GM12865 (cell line): ENCODE data around the gene HSPE1.

Experiments
- DNase-seq: peaks from one replicate; pipeline ENCODE4 v3.0.0; 2010; ENCODE audit warnings: low read depth
- H3K4me3 ChIP-seq: 2 replicates; pipeline ENCODE4 v1.5.1; 2011; ENCODE audit warnings: mild to moderate bottlenecking, low read depth, low read length, control low read depth
- TF ChIP-seq, protein P1 (sequence below): IDR thresholded peaks from 2 replicates; pipeline ENCODE4 v1.5.1; 2011; ENCODE audit warnings: low read length, control low read depth, low read depth, inconsistent platforms; ENCODE audit not compliant: insufficient read depth; ENCODE audit errors: missing control alignments

HSPE1 gene

DNA sequence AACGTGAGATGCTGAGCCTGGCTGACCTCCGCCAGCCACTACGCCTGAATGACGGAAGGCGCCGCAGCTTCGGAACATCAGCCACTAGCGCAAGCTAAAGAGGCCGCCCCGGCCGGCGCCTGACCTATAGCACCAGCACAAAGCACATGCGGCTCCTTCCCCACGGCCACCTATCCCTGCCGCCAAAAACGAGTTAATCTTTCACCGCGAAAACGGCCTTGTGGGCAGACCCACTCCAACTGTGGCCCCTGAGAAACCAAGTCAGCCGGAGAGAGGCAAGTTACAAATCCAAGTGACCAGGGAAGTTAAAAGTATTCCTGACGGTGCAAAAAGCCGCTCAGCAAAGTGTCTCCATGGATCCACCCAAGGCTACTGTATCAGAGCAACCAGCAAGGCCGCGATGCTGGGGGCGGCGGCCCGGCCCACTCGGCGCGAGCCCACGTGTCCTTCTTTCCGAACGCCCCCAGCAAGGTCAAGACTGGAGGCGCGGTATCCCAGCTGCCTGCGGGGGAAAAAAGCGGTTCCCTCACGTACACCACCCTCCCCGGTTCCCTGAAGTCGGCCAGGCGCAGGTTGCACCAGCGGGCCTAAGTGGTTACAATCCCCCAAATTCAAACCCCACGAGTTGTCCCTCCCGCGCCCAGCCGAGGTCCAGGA is 1.1 kb upstream of the HSPE1 start:
- H3K4me3 ChIP-seq: peak overlapping the region; percentile 73
- DNase-seq: peak; percentile 79
- TF ChIP-seq, protein P1, sequence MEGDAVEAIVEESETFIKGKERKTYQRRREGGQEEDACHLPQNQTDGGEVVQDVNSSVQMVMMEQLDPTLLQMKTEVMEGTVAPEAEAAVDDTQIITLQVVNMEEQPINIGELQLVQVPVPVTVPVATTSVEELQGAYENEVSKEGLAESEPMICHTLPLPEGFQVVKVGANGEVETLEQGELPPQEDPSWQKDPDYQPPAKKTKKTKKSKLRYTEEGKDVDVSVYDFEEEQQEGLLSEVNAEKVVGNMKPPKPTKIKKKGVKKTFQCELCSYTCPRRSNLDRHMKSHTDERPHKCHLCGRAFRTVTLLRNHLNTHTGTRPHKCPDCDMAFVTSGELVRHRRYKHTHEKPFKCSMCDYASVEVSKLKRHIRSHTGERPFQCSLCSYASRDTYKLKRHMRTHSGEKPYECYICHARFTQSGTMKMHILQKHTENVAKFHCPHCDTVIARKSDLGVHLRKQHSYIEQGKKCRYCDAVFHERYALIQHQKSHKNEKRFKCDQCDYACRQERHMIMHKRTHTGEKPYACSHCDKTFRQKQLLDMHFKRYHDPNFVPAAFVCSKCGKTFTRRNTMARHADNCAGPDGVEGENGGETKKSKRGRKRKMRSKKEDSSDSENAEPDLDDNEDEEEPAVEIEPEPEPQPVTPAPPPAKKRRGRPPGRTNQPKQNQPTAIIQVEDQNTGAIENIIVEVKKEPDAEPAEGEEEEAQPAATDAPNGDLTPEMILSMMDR: no peak

DNA sequence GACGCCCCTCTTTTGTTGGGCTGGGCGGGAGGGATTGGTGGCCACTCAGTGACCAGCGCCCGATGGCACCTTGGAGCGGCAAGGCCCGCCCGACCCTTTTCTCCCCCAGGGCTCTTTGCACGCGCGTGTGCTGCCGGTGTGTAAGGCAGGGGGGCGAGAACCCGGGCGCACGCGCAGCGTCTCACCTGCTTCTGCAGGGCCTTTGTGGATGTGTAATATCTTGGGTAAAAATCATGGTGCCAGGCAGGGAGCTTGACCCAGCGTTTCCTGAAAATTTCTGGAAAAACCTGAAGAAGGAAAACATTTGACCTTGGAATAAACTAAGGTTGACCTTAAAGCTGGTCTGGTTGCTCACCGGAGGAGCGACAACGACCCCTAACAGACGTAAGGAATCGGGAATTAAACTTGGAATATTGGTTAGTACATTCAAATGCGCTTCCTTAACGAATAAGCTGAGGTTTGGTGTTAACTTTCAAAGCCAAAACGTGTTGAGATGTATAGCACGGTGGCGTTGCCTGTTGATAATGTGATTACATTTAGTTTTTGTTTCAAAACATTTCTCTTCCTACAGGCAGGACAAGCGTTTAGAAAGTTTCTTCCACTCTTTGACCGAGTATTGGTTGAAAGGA is 438 bp downstream of the HSPE1 start:
- TF ChIP-seq, protein P1: no peak
- DNase-seq: peak; percentile 11
- H3K4me3 ChIP-seq: peak overlapping the region; percentile 73

DNA sequence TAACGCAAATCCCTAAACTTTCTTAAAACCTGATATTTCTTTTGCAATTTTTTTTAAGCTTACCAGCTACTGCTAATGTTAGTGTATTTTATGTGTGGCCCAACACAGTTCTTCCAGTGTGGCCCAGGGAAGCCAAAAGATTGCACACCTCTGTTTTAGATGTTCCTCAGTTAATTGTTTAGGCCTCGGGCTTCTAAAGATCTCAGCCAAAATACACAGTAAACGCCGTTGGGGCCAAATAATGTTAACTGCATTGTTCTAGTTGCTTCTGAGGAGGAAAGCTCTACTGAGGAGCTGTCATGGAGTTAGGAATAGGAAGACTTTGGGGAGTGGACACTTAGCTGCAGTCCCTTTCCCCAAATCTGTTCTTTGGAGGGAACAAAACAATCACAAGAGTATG is 2.0 kb downstream of the HSPE1 start:
- DNase-seq: no peak
- peak overlapping the region; percentile 73 for H3K4me3 ChIP-seq
- TF ChIP-seq, protein P1: no peak

DNA sequence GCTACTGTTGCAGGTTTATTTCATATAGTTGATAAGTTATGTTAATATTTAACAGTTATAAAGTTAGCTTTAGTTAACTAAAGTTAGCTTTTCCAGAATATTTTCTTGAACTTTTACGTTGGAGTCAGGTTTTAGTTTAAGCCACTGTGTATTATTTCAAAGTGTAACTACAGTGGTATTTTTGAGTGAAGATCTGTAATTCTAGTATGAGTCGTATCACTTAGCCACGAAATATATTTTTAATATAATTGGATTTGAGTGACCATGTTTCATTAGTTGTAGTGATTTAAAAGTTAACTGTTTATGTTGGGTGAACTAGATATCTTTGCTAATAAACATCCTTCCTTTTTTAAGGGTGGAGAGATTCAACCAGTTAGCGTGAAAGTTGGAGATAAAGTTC is 2.5 kb downstream of the HSPE1 start:
- no peak for DNase-seq
- TF ChIP-seq, protein P1: no peak
- peak overlapping the region; percentile 73 for H3K4me3 ChIP-seq

DNA sequence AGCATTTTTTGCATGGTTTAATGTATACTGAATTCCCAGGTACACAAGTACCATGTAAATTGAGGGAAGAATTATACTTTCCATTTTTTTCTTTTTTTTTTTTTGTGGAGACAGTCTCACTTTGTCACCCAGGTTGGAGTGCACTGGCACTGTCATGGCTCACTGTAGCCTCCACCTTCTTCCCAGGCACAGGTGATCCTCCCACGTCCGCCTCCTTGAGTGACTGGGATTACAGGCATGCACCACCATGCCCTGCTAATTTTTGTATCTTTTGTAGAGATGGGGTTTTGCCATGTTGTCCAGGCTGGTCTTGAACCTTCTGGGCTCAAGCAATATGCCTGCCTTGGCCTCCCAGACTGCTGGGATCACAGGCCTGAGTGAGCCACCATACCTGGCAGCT is 3.8 kb downstream of the HSPE1 start:
- DNase-seq: no peak
- TF ChIP-seq, protein P1: no peak
- no peak overlapping the region for H3K4me3 ChIP-seq

DNA sequence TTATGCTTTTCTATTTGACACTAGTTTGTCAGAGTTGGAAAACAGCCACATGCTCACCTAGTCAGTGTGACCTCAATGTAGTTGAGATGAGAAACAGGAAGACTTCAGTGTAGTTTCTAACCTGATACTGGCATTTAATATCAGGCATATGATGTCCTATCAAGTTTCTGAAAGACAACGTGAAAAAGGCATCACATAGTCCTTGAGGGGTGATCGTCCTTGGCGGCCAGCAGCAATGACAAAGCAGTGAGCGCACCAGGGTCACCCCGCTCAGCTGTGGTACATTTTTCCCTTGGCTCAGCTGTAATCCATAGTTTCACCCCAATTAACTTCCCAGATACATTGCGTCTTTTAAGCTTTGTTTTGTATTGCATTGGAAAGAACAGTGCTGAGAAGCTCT is 4.3 kb downstream of the HSPE1 start:
- no peak overlapping the region for H3K4me3 ChIP-seq
- TF ChIP-seq, protein P1: no peak
- DNase-seq: no peak

DNA sequence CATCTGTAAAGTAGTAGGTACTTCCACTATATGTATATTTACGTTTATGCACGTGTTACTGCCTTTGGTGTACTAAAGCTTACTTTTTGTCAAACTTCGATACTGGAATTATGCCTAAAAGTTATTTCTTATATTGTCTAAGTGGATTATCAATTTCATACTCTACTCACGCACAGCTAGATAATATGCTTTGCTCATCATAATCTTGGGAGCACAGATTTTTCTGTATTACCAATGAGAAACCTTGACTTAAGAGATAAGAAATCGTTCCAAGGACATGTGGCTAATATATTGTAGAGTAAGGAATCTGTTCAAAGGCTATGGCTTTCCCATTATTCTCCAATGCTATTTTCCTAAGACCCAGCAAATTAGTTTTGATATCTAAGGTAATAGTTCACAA is 6.5 kb downstream of the HSPE1 start:
- TF ChIP-seq, protein P1: no peak
- DNase-seq: no peak
- no peak overlapping the region for H3K4me3 ChIP-seq
